ENCODE measurements around the gene SNX18. TPM values are rescaled to one million over a fixed set of nuclear protein-coding genes. Genes with fewer than 3 reads are reported as not detected.

SNX18 gene
- total RNA-seq, 1 donor = 15.9 TPM

GRCh38 chr5:54538156-54538555, 20.6 kb downstream of the SNX18 start:
- no peak for DNase-seq (ENCODE audit: low read depth in 2 of 3, low spot score in 2 of 3)

GRCh38 chr5:54539001-54539400, 21.4 kb downstream of the SNX18 start:
- DNase-seq (ENCODE audit: low read depth in 2 of 3, low spot score in 2 of 3) = no peak

GRCh38 chr5:54540286-54540685, 22.7 kb downstream of the SNX18 start:
- DNase-seq (ENCODE audit: low read depth in 2 of 3, low spot score in 2 of 3) = no peak

- no peak for DNase-seq (ENCODE audit: low read depth in 2 of 3, low spot score in 2 of 3)
Observed at GRCh38 chr5:54541823-54542783, 24.5 kb downstream of the SNX18 start.

- no peak for DNase-seq (ENCODE audit: low read depth in 2 of 3, low spot score in 2 of 3)
Observed at GRCh38 chr5:54544044-54544443, 26.5 kb downstream of the SNX18 start.

GRCh38 chr5:54545796-54546195, 28.2 kb downstream of the SNX18 start:
- no peak for DNase-seq (ENCODE audit: low read depth in 2 of 3, low spot score in 2 of 3)

GRCh38 chr5:54547711-54548250, 30.2 kb downstream of the SNX18 start:
- DNase-seq (ENCODE audit: low read depth in 2 of 3, low spot score in 2 of 3) = no peak

GRCh38 chr5:54548565-54548964, 31.0 kb downstream of the SNX18 start:
- no peak for DNase-seq (ENCODE audit: low read depth in 2 of 3, low spot score in 2 of 3)

GRCh38 chr5:54551292-54551691, 33.7 kb downstream of the SNX18 start:
- DNase-seq (ENCODE audit: low read depth in 2 of 3, low spot score in 2 of 3) = no peak

GRCh38 chr5:54551926-54552325, 34.4 kb downstream of the SNX18 start:
- DNase-seq (ENCODE audit: low read depth in 2 of 3, low spot score in 2 of 3) = no peak

- DNase-seq (ENCODE audit: low read depth in 2 of 3, low spot score in 2 of 3) = no peak
Observed at GRCh38 chr5:54552446-54552845, 34.9 kb downstream of the SNX18 start.

GRCh38 chr5:54553659-54554207, 36.2 kb downstream of the SNX18 start:
- DNase-seq (ENCODE audit: low read depth in 2 of 3, low spot score in 2 of 3) = no peak

- DNase-seq (ENCODE audit: low read depth in 2 of 3, low spot score in 2 of 3) = no peak
Observed at GRCh38 chr5:54556141-54556540, 38.6 kb downstream of the SNX18 start.

- no peak for DNase-seq (ENCODE audit: low read depth in 2 of 3, low spot score in 2 of 3)
Observed at GRCh38 chr5:54558362-54558761, 40.8 kb downstream of the SNX18 start.

GRCh38 chr5:54561651-54562050, 44.1 kb downstream of the SNX18 start:
- peak in 2 of 3 donors; percentile 4 to 8 for DNase-seq (ENCODE audit: low read depth in 2 of 3, low spot score in 2 of 3)

- no peak for DNase-seq (ENCODE audit: low read depth in 2 of 3, low spot score in 2 of 3)
Observed at GRCh38 chr5:54563083-54563761, 45.7 kb downstream of the SNX18 start.

GRCh38 chr5:54567996-54568395, 50.4 kb downstream of the SNX18 start:
- no peak for DNase-seq (ENCODE audit: low read depth in 2 of 3, low spot score in 2 of 3)

- no peak for DNase-seq (ENCODE audit: low read depth in 2 of 3, low spot score in 2 of 3)
Observed at GRCh38 chr5:54570916-54571315, 53.4 kb downstream of the SNX18 start.

GRCh38 chr5:54571462-54571861, 53.9 kb downstream of the SNX18 start:
- DNase-seq (ENCODE audit: low read depth in 2 of 3, low spot score in 2 of 3) = no peak

GRCh38 chr5:54573812-54574489, 56.4 kb downstream of the SNX18 start:
- DNase-seq (ENCODE audit: low read depth in 2 of 3, low spot score in 2 of 3) = no peak

GRCh38 chr5:54577528-54577927, 60.0 kb downstream of the SNX18 start:
- no peak for DNase-seq (ENCODE audit: low read depth in 2 of 3, low spot score in 2 of 3)
